SU-DHL-6 (cell line): Measurements from ENCODE around the gene RBPMS2.

Source experiments
- H2AFZ ChIP-seq: fragments of 200-600 bp; sonication (generic); 2 replicates; pipeline ENCODE4 v1.6.1; 2014; ENCODE audit warnings: low read depth, mild to moderate bottlenecking, moderate library complexity, mixed read lengths, antibody characterized with exemption, low read length; ENCODE audit not compliant: severe bottlenecking
- H3F3A ChIP-seq: fragments of 200-600 bp; shearing (Covaris generic); 2 replicates; pipeline ENCODE4 v1.6.0; 2016; ENCODE audit warnings: antibody characterized with exemption, mild to moderate bottlenecking; ENCODE audit not compliant: insufficient read depth
- H3K27ac ChIP-seq: fragments of 200-600 bp; sonication (generic); 2 replicates; pipeline ENCODE4 v1.5.1; 2016; ENCODE audit warnings: low read depth, mild to moderate bottlenecking, low read length, moderate library complexity, mixed read lengths
- H3K27me3 ChIP-seq: fragments of 200-600 bp; sonication (generic), shearing (Covaris generic); 2 replicates; pipeline ENCODE4 v1.6.0; 2014; ENCODE audit warnings: mild to moderate bottlenecking, low read length
- H3K36me3 ChIP-seq: fragments of 200-600 bp; sonication (generic); 2 replicates; pipeline ENCODE4 v1.6.1; 2014; ENCODE audit warnings: mild to moderate bottlenecking, low read length, mixed read lengths
- H3K4me2 ChIP-seq: fragments of 300-600, 200-600 bp; shearing (Covaris generic), sonication (generic); 2 replicates; pipeline ENCODE4 v1.6.0; 2014; ENCODE audit warnings: low read length, low read depth, mild to moderate bottlenecking; ENCODE audit not compliant: poor library complexity, severe bottlenecking
- H3K4me3 ChIP-seq: fragments of 200-600 bp; sonication (generic); 2 replicates; pipeline ENCODE4 v1.5.1; 2014; ENCODE audit warnings: antibody characterized with exemption, low read length, mild to moderate bottlenecking, mixed read lengths; ENCODE audit not compliant: insufficient read depth, poor library complexity, severe bottlenecking
- H3K79me2 ChIP-seq: fragments of 200-600 bp; sonication (generic); 2 replicates; pipeline ENCODE4 v1.6.1; 2014; ENCODE audit warnings: mild to moderate bottlenecking, low read length, moderate library complexity; ENCODE audit not compliant: insufficient read depth
- H3K9ac ChIP-seq: fragments of 200-600 bp; sonication (generic); 2 replicates; pipeline ENCODE4 v1.7.0; 2014; ENCODE audit warnings: mild to moderate bottlenecking, low read length
- H3K9me2 ChIP-seq: fragments of 200-600 bp; sonication (generic); replicated peaks from 2 replicates; pipeline ENCODE4 v1.6.1; 2014; ENCODE audit warnings: low read length; ENCODE audit not compliant: insufficient read depth
- H3K9me3 ChIP-seq: fragments of 200-600 bp; sonication (generic); 2 replicates; pipeline ENCODE4 v1.6.1; 2014; ENCODE audit warnings: low read length, mixed read lengths; ENCODE audit not compliant: insufficient read depth
- H4K20me1 ChIP-seq: fragments of 200-600 bp; sonication (generic); 2 replicates; pipeline ENCODE4 v1.6.1; 2014; ENCODE audit warnings: low read depth, mild to moderate bottlenecking, antibody characterized with exemption, low read length, moderate library complexity, mixed read lengths
- CTCF ChIP-seq: fragments of 200-600 bp; sonication (generic); IDR thresholded peaks from one replicate; pipeline ENCODE4 v1.5.1; 2017; ENCODE audit warnings: antibody characterized with exemption, mild to moderate bottlenecking, low read length, moderate library complexity; ENCODE audit not compliant: insufficient read depth, poor library complexity, severe bottlenecking
- EZH2phosphoT487 ChIP-seq: fragments of 200-600 bp; sonication (generic), shearing (Covaris generic); conservative IDR thresholded peaks from 2 replicates; pipeline ENCODE4 v1.6.1; 2018; ENCODE audit warnings: mild to moderate bottlenecking, antibody characterized with exemption, low read length, moderate library complexity, mixed read lengths

The RBPMS2 gene

GRCh38 chr15:64690008-64690407, 85.4 kb downstream of the RBPMS2 start:
- Histone ChIP-seq H3K79me2 (no peaks in the 10 kb centered on the region; the same call in 1 of the 2 replicates), H3K4me2 (no peak overlapping the region), H3K9me2 (no peaks in the 10 kb centered on the region), H3K4me3 (no peak overlapping the region), H3K36me3 (no peaks in the 10 kb centered on the region), H3K9me3 (no peaks in the 10 kb centered on the region), H4K20me1 (no peaks in the 10 kb centered on the region), H3K27me3 (no peaks in the 10 kb centered on the region), H3K27ac (no peak overlapping the region), H2AFZ (no peak overlapping the region), H3F3A (no peaks in the 10 kb centered on the region), H3K9ac (no peak overlapping the region)
- TF ChIP-seq CTCF (no peak), EZH2phosphoT487 (no peak)
